GM19438 (cell line): Measurements from ENCODE around the gene TEX261.

Experiments used
- ATAC-seq: cut with Tn5 transposase; IDR thresholded peaks from one replicate; pipeline ENCODE4 v1.9.1; 2021; ENCODE audit warnings: low read depth; ENCODE audit not compliant: unreplicated experiment

Gene TEX261

DNA sequence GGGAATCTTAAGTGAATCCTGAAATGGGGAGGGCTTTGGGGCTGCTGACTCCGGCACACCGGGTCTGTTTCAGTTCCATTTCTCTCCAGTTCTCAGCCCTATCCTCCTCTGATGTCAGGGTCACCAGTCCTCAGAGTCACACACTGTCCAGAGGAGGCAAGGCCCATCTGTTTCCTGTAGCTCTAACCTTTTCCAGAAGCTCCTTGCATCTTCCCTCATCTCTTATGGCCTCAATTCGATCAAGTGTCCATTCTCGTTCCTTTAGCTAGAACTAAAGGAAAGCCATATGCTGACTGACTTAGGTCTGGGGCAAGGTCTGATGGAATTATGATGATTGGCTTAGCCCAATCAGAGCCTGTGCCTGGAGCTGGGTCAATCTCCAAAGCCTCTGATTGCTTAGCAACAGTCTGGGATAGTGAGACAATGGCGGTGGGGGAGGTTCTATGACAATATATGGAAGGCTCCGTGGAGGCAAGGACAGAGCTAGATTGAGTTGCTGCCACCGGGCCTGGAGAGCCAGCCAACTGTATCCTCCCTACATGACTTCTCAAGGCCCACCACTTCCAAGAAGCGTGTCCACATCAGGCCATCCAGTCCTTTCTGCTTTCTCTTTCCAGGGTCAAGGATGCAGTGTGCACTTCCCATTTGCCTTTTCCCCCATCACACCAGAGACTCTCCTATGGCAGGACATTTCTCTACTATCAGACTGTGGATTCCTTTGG lies 11.0 kb downstream of the TEX261 start:
- no peak for ATAC-seq

DNA sequence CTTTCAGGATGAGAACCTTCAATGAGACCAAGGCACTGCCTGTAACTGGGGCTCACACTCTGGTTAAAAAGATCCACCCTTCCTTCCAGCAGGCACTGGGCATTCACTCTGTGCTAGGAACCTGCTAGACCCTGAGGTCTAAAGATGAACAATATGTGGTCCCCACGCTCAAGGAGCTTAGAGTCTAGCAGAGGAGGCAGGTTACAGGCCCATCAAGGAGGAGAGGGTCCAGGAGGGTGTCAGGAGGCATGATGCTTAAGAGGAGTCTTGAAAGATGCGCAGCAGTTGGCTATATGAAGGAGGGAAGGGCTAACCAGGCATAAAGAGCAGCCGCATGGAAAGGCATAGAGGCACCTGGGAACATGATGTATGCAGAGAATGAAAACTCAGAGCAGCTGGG lies 11.7 kb downstream of the TEX261 start:
- ATAC-seq: no peak

DNA sequence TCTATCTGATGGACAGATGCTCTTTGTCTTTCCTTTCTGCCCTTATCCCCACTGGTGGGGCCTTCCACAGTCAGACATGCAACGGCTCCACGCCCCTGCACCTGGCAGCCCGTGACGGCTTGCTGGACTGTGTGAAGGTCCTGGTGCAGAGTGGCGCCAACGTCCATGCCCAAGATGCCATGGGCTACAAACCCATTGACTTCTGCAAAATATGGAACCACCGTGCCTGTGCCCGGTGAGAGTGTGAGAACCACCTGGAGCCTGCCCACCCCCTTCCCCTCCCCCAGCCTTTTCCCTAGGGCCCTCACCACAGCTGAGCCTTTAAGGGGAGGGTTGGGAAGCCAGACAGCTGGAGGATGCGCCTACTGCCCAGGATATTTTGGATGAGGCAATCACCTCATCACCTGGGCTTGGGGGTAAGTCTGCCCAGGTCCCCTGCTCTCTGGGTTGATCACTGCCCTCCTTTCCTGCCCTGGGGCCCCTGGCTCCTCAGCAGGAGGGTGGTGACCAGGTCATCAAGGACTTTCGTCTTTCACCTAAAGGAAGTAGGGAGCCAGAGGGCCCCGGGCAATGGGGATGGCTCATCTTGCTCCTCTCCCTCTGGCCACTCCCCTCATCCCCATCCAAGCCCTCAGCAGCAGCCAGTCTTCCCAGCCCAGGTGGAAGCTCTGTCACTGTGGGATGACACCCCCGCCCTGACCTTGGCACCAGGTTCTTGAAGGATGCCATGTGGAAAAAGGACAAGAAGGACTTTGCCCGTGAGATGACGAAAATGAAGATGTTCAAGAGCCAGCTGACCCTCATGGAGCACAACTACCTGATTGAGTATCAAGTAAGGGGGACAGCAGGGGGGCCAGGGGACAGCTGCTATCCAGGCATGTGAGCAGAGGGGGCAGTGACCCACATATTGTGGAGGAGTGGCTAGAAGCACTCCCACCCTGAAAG lies 12.5 kb downstream of the TEX261 start:
- ATAC-seq: no peak

DNA sequence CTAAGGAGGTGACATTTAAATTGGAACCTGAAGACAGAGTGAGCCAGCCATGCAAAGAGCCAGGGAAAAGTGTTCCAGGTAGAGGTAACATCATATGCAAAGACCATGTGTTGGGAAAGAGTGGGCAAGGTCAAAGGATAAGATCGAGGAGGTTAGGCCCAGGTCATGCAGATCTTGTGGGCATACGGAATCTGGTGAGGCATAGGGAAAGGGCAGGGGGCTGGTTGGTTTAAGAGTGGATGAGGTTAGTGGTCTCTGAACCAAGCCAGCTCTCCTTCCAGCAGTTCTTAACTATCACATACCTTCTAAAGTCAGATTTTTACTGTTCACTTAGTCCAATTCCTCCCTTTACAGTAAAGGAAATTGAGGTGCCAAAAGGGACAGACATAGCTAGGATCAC lies 13.3 kb downstream of the TEX261 start:
- no peak for ATAC-seq

DNA sequence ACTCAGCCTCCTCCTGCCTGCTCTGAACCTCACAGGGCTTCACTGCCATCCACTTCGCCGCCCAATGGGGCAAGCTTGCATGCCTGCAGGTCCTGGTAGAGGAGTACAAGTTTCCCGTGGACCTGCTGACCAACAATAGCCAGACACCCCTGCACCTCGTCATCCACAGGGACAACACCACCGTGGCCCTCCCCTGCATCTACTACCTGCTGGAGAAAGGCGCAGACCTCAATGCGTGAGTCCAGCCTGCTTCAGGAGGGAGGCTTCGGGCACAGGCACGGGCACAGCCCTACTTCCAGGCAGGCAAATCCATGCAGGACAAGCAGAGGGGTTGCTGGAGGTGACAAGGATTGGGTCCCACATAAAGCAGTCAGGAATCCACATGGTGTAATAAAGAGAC lies 15.0 kb downstream of the TEX261 start:
- ATAC-seq: no peak

DNA sequence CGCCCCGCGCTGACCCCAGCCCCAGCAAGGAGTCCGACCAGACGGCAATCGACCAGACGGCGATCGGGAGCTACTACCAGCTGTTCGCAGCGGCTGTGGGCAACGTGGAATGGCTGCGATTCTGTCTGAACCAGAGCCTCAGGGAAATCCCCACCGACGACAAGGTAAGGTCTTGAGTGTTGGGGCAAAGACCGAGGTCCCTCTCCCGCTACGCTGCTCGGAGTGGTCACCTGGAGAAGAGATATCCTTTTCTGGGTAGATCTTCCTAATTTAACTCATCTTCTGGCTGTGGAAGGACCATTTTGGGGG lies 15.5 kb downstream of the TEX261 start:
- ATAC-seq: no peak

DNA sequence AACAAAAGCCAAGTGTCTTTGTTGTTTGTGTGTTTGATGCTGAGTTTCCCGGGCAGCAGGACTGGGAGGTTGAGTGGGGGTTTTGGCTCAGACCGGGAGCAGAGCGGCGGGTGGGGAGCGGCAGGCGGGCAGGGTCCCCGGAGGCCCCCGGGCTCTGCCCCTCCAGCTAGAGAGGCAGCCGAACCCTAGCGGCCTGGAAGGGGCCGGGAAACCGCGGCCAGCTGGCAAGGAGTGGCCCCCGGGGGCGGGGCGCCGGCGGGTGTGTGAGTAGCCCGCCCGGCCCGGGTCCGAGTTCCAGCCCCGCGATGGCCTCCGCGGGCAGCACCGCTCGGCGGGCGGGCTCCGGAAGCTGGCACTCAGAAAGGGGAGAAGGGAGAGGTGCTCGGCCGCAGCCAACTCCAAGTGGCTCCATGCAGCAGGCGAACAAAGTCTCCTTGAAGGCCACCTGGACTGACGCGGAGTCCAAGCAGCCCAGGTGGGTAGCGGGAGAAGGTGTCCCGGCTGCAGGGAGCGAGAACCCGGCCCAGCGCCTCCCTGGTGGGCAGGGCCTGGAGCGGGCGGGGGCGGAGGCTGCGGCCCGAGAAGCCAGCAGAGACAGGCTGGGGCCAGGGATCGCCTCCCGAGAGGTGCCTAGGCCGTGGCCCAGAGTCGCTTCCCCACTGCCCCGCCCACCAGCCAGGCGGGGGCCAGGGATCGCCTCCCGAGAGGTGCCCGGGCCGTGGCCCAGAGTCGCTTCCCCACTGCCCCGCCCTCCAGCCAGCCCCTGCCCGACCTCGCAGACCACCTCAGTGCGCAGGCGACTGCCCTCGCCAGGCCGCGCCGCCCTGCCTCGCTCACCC lies 16.1 kb downstream of the TEX261 start, which contains the start of gene ANKRD53:
TSS of gene ANKRD53 (plus strand) at position 290 of the 839 bp plus-strand sequence. CDS start at position 306, 16 bp downstream.
- no peak for ATAC-seq

DNA sequence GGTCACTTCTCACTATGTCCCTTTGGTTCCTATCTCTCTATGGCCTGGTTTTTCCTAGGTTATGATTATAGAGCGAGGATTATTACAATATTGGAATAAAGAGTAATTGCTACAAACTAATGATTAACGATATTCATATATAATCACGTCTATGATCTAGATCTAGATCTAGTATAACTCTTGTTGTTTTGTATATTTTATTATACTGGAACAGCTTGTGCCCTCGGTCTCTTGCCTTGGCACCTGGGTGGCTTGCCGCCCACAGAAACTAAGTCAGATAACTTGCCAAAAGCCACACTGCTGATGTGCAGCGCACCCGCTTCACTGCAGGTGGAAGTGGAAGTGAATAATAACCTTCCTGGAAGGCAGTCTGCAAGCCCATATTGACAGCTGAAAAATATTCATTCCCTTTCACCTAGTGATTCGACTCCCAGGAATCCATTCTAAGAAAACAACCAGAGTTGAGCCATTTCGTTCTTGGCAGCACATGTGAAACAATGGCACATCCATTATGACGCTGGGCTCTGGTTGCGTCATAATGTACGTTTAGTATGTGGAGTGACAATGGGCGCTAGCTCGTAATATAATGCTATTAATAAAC lies 17.0 kb downstream of the TEX261 start:
- no peak for ATAC-seq

DNA sequence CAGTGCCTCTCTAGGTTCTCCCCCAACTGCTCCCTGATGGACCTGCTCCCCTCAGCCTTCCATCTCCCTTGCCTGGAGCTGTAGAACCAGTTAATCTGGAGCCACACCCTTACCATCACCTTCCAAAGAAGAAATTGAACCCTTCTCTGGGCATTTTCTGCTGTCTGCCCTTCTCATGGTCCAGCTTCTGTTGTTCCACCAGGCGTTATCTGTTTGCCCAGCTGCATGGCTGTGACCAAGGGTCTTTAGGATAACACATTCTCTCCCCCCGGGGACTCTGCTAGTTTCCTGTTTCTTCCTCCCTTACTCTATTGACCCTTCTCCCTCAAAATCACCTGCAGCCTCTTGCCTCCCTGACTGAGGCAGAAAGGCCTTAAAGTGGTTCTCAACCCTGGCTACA lies 19.4 kb downstream of the TEX261 start:
- ATAC-seq: no peak

DNA sequence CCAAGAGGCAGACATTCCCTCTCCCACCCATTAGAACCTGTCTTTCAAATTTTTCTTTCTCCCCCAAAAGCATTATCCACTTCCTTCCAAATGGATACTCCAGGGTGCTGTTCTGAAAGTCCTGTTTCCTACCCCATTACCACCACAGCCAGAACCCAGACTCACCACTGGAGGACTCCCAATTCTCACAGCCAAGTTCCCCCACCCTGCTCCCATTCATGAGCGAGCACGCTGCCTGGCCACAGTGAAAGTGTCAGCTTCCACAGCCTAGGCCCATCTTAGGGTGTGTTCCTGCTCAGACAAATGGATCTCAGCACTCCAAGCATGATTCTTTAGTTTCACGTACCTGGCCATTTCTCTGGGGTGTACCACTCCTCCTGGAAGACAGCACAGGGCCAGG lies 20.1 kb downstream of the TEX261 start:
- ATAC-seq: no peak

DNA sequence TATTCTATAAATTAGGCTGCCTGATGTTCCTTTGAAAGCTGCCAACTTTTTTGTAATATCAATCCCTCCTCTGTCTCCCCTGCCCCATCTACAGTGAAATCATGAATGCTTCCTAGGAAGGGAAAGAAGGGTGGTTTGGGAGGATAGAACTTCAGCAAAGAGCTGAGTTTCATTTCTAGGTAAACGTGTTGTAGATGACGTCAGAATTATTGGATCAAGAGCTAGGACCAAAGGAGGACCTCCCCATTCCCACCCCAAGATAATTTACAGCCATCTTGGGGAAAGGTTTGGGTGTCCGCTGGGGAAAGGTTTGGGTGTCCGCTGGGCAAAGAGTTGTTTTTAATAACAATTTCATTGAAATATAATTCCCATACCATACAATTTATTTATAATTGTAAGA lies 27.5 kb downstream of the TEX261 start:
- ATAC-seq: no peak

DNA sequence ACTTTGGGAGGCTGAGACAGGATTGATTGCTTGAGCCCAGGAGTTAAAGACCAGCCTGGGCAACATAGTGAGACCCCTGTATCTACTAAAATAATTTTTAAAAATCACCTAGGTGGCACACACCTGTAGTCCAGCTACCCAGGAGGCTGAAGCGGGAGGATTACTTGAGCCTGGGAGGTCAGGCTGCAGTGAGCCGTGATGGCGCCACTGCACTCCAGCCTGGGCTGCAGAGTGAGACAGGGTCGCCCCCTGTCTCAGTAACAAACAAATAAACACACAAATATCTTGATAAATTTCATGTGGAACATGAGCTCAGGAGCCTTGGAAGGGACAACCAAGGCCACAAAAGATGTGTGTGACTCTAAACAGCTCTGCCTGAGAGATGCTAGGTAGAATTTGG lies 28.0 kb downstream of the TEX261 start:
- ATAC-seq: no peak

DNA sequence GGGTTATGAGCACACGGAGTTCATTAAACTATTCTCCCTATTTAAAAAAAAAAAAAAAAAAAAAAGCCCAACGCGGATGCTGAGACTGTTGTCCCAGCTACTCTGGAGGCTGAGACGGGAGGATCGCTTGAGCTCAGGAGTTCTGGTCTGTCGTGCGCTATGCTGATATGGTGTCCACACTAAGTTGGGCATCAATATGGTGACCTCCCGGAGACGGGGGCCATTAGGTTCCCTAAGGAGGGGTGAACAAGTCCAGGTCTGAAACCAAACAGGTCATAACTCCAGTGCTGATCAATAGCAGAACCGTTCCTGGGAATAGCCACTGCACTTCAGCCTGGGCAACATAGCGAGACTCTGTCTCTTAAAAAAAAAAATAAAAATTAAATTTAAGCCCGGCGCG lies 29.2 kb downstream of the TEX261 start:
- ATAC-seq: no peak

DNA sequence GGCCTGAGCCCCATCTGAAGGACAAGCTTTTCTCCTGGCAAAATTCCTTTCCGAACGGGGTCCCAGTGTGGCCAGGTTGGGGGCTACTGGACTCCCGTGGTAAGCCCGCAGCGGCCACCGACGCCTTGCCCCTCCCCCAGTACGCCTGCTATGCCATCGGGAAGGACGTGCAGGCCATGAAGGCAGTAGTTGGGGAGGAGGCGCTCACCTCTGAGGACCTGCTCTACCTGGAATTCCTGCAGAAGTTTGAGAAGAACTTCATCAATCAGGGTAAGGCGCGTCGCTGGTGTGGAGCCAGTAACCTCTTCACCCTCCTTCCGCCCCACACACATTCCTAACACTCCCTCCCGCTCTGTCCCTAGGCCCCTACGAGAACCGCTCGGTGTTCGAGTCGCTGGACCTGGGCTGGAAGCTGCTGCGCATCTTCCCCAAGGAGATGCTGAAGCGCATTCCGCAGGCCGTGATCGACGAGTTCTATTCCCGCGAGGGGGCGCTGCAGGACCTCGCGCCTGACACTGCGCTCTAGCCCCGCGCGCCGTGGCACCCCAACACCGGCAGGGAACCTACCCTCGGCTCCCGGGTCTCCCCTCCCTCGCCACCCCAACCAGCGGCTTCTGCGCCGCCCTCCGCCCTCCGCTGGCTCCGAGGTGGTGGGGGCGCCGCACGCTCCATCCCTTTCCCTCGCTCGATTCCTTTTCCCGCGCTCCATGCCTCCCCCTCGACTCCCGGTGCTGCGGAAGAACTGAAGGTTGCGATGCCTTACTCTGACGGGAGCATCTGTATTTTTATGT lies 29.9 kb downstream of the TEX261 start:
- ATAC-seq: peak; percentile 81

DNA sequence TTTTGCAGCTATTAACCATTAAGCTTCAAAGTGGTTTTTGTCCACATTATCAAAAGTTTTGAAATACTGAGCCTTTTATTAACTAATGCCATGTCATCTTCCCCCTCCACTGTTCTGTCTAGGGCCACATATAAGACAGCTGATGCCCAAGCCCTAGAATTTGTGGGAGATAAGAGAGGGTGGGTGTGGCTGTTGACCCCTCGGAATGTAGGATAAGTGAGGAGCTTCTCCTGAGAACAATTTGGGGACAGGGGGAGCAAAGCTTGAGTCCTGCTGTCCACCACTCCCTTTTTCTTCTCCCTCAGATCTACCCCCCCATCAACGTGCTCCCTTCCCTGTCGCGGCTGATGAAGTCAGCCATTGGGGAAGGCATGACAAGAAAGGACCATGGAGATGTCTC lies 30.5 kb downstream of the TEX261 start:
- no peak for ATAC-seq

DNA sequence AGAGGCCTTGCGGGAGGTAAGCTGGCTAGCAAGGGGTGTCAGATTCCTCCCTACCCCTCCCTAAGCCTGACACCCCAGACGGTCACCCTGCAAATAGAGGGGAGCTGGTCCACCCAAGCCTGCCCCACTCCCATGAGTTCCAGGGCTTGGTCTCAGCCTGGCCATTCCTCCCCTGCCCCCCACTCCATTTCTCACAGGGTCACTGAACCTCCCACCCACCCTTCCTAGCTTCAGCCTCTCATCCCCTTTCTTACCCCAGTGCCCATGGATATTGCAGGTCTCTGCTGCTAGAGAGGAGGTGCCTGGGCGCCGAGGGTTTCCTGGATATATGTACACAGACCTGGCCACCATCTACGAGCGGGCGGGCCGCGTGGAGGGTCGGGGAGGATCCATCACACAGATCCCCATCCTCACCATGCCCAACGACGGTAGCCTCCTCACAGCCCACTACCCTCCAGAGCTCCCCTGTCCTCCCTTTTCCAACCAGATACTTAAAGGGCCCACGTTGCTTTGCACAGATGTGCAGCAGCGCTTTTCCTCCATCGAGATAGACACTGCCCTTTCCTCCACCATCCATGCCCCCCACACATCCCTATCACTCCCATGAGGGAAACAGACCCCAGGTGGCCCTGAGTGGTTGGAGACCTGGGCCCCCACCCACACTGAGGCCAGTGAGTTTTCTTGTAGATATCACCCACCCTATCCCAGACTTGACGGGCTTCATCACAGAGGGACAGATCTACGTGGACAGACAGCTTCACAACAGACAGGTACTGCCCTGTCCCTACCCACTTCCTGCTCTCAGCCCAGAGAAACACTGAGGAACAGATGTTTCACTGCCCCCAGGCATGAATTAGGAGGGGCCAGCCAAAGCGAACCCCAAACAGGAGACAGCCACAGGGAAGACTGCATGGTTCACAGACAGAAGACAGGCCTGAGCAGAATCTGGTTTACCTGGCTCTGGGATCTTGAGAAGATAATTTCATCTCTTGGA lies 31.5 kb downstream of the TEX261 start:
- no peak for ATAC-seq

DNA sequence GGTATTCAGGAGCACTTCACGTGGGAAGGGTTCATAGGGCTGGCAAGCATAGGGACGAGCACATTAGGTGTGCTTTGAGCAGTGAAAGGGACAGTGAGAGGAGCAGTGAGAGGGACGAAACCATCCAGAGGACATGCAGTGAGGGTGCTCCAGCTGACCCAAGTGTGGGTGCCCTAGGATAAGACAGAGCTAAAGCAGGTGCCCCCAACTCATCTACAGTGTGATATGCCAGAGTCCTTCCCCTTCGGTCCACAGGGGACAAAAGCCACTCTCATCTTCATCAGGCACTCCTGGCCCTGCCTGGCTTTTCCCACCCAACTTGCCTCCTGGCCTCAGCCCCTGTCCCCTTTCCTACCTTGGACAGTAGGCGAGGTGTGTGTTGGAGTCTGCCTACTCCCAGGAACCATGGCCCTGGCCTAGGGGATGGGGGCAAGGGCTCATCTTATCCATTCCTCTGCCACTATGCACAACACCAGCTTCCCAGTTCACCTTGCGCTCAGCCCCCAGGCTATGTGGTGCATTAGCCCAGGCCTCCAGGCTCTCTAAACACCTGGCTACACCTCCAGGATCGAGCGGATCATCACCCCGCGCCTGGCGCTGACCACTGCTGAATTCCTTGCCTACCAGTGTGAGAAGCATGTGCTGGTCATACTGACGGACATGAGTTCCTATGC lies 32.3 kb downstream of the TEX261 start:
- ATAC-seq: no peak

DNA sequence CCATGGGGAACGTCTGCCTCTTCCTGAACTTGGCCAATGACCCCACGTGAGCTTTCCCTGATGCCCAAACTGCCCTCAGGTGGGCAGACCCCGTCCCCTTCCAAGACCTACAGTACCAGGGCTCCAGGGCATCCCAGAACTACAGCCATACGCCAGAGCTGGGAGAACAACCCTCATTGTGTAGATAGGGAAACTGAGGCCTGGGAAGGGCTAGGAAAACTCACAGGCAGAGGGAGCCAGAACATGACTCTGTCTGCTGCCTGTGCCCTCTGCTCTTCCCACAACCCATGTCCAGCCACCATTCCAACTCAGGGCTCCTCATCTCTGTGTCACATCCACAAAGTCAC lies 33.1 kb downstream of the TEX261 start:
- no peak for ATAC-seq
